Kidney glomerular epithelial cell (primary cell): ENCODE measurements around the gene GALNTL6.

Experiments used
- DNase-seq: peaks from one replicate; lab custom pipeline; 2025; lab: John Stamatoyannopoulos, UW

GALNTL6 gene

DNA sequence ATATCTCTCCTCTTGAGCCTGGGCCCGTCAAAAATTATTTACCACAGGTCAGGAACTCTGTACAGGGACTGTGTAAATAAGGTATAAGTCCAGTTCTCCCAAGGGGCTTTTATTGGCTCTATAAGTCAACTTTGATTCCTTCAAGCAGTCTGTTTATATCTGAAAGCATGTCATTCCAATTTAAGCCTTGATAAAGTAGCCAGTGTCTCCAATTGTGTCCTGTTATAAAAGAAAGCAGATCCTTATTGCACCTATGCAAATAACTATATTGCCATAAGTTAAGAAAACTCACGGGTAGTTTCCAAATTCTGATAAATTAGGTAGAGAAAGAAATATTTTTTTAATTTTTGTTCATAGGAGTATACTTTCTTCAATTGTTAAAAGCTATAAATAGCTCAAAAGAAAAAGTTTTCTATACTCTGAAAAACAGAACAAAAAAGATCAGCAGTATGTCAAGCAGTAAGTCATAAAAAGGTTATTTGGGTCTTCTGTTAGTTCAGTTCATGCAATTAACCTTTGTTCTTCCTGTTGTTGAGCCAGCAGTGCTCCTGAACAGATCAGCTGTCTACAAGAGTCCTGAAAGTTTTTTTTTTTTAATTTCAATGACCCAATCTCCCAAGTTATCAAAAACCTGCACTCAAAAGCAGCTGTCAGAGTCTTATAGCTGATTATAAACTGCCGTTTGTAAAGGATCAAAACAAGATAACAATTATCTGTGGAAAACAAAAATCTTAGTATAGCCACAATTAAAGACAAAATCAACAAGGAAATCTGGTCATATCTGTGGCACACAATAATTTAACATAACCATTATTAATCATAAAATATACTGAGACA is 1177.0 kb downstream of the GALNTL6 start:
- DNase-seq, result no peak

DNA sequence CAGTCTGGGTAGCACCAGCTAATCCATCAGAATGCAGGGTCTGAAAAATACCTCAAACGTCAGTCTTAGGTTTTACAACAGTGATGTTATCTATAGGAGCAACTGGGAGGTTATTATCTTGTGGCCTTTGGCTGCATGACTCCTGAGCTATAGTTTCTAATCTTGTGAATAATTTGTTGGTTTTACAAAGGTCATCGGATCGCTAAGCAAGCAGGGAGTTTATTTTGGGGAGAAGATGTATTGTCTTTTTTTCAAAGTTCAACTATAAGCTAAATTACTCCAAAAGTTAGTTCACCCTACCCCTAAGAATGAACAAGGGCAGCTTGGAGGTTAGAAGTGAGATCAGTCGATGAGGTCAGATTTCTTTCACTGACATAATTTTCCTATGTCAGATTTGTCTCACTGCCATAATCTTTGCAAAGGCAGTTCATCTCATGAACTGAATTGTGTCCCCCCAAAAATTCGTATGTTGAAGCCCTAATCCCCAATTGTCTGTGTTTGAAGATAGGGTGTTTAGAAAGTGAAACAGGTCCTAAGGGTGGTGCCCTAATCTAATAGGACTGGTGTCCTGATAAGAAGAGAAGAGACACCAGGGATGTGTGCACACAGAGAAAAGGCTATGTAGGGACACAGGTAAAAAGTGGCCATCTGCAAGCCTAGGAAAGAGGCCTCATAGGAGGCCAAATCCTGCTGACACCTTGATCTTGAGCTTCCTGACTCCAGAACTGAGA is 1179.6 kb downstream of the GALNTL6 start:
- no peak for DNase-seq

DNA sequence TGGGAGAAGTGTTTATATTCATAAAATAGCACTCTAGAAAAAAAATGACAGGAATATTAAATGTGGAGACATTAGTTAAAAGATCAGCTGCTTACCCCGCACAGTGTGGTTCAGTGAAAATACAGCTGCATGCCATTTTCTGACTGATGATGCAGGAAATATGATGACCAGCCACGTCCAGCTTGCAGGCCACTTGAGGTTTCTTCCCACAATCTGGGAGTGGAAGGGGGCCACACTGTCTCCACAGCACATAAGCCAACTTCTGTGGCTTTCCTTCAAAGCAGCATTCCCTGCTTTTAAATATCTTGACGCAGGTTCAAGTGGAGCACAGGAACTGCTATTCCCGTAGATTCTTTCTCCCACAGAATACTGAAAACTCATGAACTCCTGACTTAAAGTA is 1182.0 kb downstream of the GALNTL6 start:
- DNase-seq, result no peak

- DNase-seq, result no peak
Observed at GRCh38 chr4:172995704-172996103, 1182.5 kb downstream of the GALNTL6 start.

DNA sequence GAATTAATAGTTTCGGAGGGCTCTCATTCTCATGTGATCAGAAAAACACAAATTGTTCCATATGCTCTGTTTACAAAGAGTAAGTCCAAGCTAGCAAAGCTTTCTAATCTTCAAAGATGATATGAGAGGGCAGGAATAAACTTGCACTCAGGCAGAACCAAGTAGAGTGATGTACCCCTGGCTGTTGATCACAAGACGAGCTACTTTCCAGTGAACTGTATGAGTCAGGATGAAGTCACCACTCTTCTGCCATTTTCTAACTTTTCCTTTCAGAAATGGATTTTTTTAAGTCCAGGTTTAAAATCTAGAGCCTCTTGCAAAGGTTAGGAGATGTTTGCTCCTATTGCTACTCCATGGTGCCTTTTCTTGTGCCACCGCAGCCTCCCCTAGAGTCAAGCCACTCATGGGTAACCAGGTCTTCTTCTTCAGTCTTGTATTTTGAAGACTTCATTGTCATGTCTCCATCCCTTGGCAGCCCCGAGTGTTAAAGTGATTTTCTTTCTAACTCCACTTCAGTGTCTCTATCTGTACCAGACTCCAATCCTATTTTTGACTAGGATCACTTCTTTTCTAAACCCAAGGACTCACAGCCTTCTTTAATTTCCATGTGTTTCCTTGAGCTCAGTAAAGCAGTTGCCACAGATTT is 1183.5 kb downstream of the GALNTL6 start:
- peak; percentile 89 for DNase-seq

GRCh38 chr4:172997217-172997609 is 1184.0 kb downstream of the GALNTL6 start:
- DNase-seq, result no peak

DNA sequence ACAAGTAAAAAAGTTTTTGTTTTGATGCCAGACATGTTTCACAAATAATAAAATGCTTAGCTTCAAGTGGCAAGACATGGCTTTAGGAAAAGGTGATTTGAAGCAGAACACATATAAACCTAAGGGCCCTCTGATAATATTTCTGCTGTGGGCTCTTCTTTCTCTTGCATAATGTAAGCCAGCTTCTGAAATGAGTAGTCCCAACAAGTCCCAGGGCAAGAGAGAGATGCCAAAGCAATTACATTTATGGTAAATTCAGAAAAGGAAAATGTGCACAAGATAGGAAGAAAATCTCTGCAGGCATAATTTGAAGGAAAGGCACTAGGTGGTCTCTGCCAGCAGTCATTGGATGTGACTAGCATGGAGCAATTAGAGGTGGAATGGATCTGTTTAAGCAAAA is 1184.7 kb downstream of the GALNTL6 start:
- no peak for DNase-seq

GRCh38 chr4:172998527-172999469 is 1185.6 kb downstream of the GALNTL6 start:
- DNase-seq, result peak; percentile 76

DNA sequence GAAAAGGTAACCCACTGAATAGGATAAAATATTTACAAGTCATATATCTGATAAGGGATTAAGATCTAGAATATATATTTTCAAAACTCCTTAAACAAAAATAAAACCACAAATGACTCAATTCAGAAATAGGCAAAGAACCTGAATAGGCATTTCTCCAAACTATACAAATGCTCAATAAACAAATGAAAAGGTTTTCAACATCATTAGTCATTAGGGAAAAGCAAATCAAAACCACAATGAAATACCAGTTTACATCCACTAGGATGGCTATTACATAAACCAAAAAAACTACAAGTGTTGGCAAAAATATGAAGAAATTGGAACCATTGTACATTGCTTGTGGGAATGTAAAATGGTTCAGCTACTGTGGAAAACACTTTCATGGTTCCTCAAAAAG is 1188.4 kb downstream of the GALNTL6 start:
- DNase-seq, result no peak

DNA sequence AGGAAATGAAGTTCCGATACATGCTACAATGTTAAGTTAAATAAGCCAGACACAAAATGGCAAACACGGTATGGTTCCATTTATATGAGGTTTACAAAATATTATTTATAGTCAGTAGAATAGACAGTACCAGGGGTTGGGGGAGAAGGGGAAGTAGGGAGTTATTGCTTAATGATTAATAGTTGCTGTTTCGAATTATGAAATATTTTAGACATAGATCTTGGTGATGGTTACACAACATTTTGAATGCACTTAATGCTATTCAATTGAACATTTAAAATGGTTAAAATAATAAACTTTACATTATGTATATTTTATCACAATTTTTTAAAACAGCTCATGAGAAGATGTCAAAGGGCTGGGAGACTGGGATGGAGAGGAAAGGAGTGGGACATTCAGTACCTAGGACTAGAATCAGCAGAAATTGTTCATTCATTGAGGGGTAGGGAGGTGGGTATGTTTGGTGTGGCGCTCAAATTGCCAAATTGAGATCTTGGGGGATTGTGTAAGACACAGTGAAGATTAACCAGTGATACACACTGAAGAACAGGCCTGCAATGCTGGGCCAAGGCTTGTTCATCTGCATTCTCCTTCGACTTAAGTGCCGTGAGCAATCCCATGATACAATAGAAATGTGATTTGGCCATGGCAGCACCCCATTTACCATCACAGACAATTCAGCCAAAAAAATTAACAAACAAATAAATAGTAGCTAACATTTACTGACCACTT is 1189.8 kb downstream of the GALNTL6 start:
- DNase-seq, result no peak

DNA sequence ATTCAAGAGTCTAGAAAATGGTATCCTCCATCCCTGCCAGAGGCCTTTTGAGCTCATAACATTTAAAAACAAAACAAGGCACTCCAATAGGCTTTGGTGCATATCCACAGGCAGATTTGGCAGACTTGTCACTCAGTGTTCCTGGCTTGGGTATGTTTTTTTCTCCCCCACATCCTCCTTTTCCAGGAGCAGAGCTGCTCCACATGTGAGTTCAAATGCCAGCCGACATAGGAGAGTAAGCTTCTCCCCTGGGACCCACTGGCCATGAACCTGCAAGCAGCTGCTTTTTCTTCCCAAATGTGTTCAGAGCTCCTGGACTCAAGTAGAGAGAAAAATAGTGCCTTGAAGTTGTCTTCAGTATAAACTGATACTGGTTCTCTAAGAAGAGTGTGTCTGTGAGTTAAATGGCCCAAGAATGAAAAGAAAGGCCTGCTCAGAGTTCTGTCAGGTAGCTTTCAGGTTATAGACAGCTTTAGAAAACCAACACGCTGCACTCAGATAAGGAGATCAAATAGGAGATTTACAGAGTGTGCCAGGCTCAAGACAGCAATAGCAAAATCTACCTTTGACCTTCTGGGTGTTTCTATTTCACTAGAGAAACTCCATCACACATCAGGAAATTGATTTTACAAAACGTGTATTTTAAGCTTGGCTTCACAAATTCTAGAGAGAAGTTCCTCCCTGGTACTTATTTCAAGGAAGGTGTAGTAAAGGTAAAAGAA is 1192.9 kb downstream of the GALNTL6 start:
- no peak for DNase-seq

DNA sequence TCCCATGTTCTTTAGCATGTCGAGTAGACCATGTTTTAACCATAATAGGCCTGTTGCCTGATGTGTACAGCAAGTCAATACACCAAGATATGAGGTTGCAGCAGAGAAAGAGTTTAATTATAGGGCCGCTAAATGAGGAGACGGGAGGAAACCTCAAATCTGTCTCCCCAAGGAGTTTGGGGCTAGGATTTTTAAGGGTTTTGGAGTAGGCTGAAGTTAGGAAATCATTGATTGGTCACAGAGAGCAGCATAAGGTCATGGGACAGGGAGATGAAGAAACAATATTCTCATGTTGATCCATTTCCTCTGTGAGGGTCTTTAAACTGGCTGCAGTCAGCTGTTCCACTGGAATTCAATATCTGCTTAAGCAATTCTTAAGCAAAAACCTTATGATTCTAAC is 1195.2 kb downstream of the GALNTL6 start:
- DNase-seq, result no peak

GRCh38 chr4:173009129-173009823 is 1196.1 kb downstream of the GALNTL6 start:
- peak; percentile 5 for DNase-seq

- no peak for DNase-seq
Observed at GRCh38 chr4:173012608-173013007, 1199.4 kb downstream of the GALNTL6 start.

GRCh38 chr4:173013232-173013930 is 1200.2 kb downstream of the GALNTL6 start:
- DNase-seq, result peak; percentile 58

- peak; percentile 34 for DNase-seq
Observed at GRCh38 chr4:173014113-173014558, 1200.9 kb downstream of the GALNTL6 start.

DNA sequence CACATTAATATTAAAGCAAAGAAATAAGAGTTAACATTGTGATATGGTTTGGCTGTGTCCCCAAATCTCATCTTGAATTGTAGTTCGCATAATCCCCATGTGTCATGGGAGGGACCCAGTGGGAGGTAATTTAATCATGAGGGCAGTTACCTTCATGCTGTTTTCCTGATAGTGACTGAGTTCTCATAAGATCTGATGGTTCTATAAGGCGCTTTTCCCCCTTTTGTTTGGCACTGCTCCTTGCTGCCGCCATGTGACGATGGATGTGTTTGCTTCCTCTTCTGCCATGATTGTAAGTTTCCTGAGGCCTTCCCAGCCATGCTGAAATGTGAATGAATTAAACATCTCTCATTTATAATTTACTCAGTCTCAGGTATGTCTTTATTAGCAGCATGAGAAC is 1201.6 kb downstream of the GALNTL6 start:
- no peak for DNase-seq

GRCh38 chr4:173017802-173018201 is 1204.6 kb downstream of the GALNTL6 start:
- no peak for DNase-seq

DNA sequence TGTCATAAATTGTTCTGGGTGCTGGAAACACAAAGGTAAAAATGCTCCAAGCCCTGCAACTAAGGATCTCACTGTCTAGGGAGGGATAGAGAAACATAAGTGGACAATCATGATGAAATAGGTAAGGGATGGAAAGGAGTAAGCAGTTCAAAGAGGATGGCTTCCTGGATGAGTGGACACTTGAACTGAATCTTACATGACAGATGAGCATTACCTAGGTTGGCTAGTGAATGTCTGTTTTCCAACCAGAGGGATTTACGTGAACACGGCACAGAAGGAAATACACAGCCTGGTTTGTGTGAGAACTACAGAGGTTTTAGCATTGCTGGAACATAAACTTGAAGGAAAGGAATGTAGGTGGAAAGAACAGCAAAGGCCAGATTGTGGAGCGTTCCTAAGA is 1205.2 kb downstream of the GALNTL6 start:
- no peak for DNase-seq
